ENCODE results near the gene PKLR. TPM values are rescaled to one million over a fixed set of nuclear protein-coding genes. Genes with fewer than 3 reads are reported as not detected.

Gene PKLR
- total and polyA plus RNA-seq, 3 experiments from 2014 or later = not detected

DNA sequence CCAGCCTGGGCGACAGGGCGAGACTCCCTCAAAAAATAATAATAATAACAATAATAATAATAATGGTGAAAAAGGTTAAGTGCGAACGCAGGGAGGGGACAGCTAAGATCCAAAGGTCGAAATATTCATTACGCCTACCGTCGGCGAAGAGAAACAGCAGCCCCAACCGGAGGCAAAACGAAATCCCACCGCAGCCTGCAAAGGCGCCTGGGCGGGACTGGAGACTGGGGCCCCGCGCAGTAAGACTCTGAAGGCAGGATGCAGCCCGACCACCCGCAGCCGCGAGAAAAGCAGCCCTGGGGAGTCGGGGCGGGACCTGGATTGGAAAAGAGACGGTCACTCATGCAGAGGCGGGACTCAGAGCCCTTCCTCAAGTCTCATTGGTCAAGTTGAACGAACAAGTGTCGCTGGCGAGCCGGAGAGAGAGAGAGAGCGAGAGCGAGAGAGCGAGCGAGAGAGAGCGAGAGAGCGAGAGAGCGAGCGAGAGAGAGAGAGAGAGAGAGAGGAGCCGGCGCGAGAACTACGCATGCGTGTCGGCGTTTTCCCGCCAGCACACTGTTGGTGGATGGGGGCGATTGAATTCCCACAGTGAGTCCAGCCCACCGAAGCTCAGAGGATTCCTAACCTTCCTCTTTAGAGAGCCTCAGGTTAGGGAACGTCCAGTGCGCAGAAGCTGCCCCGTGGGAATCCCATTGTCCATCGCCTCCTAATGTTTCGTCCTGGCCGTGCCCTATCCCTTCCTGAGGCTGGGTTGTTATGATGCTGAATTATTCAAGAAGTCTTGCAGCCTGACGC, 56.7 kb downstream of the PKLR start:
- peaks cover 0 to 7% (median 2%) of the 10 kb centered on the region in 3 donors for H3K36me3 Mint-ChIP-seq
- peak overlapping the region; percentile 89 to 99 (median 95) for H3K27ac Mint-ChIP-seq
- no peaks in the 10 kb centered on the region for H3K36me3 ChIP-seq (ENCODE audit: insufficient read depth, low read length)
- peak overlapping the region; percentile 79 for H3K4me3 ChIP-seq (ENCODE audit: low read length)
- peaks cover 0 to 3% (median 3%) of the 10 kb centered on the region in 5 donors for H3K9me3 Mint-ChIP-seq
- H3K27me3 Mint-ChIP-seq = peaks cover 4 to 9% of the 10 kb centered on the region in 2 donors
- peaks cover 36 to 46% (median 40%) of the 10 kb centered on the region in 3 donors for H3K4me1 Mint-ChIP-seq
- H3K9me3 ChIP-seq (ENCODE audit: low read length) = no peaks in the 10 kb centered on the region
- H3K4me1 ChIP-seq (ENCODE audit: insufficient read depth, low read length) = peaks cover 38% of the 10 kb centered on the region
- H3K27me3 ChIP-seq (ENCODE audit: insufficient read depth, low read length, poor library complexity, severe bottlenecking) = no peaks in the 10 kb centered on the region
- peak; percentile 89 to 99 (median 97) for DNase-seq
- peak overlapping the region; percentile 75 for H3K27ac ChIP-seq (ENCODE audit: low read depth, low read length)
- POLR2A ChIA-PET = interaction anchor here (0.6 to 1.9 kb wide), 8 partner anchors 12 to 334 kb away, joined by 3 to 8 read pairs (median 4); partner anchors contain the start of genes CLK2, MTX1, SCAMP3 and THBS3
- CTCF ChIA-PET = interaction anchor here (0.8 to 2.7 kb wide), 8 partner anchors 17 to 83 kb away, joined by 3 to 21 read pairs (median 6); partner anchors contain the start of genes CLK2, MTX1, SCAMP3 and THBS3
- H3K4me3 Mint-ChIP-seq = peak overlapping the region; percentile 82 to 95 (median 89)

DNA sequence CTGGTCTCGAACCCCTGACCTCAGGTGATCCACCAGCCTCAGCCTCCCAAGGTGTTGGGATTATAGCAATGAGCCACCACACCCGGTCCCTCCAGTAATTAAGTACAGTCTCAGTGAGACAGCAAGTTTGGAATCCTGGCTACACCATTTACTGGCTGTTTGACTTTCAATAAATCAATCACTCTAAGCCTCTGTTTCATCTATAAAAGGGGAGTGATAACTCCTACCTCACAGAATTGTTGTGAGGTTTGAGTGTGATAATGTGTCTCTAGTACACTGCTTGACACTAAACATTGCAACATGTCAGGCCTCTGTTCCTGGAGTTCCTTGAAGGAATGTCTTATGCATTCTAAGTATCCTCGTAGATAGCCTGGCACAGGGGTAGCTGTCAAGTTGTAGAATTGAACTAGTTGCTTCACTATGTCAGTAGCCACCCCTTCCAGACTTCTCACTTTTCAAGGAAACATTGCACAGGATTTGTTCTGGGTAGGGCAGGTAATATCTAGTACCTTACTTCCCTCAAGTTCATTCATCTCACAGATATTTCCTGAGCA, 58.4 kb downstream of the PKLR start:
- Histone ChIP-seq H3K4me1 (ENCODE audit: insufficient read depth, low read length) (peaks cover 38% of the 10 kb centered on the region), H3K27me3 (ENCODE audit: insufficient read depth, low read length, poor library complexity, severe bottlenecking) (no peaks in the 10 kb centered on the region), H3K9me3 (ENCODE audit: low read length) (no peaks in the 10 kb centered on the region), H3K4me3 (ENCODE audit: low read length) (no peak overlapping the region), H3K27ac (ENCODE audit: low read depth, low read length) (peak overlapping the region; percentile 75), H3K36me3 (ENCODE audit: insufficient read depth, low read length) (no peaks in the 10 kb centered on the region)
- H3K9me3 Mint-ChIP-seq = peaks cover 0 to 3% (median 3%) of the 10 kb centered on the region in 5 donors
- peaks cover 42 to 48% (median 43%) of the 10 kb centered on the region in 3 donors for H3K4me1 Mint-ChIP-seq
- no peak for DNase-seq
- peaks cover 4 to 9% of the 10 kb centered on the region in 2 donors for H3K27me3 Mint-ChIP-seq
- peak overlapping the region; percentile 82 to 95 (median 89) for H3K4me3 Mint-ChIP-seq
- peaks cover 0 to 19% (median 2%) of the 10 kb centered on the region in 3 donors for H3K36me3 Mint-ChIP-seq
- CTCF ChIA-PET = interaction anchor here (0.6 to 2.4 kb wide), 2 partner anchors 35 to 81 kb away, joined by 3 to 21 read pairs; partner anchors contain the start of genes MTX1 and THBS3
- POLR2A ChIA-PET = interaction anchor here (0.7 to 1.2 kb wide), 2 partner anchors 27 to 34 kb away, joined by 8 read pairs; partner anchors contain the start of genes MTX1 and THBS3
- H3K27ac Mint-ChIP-seq = peak overlapping the region; percentile 79 to 98 (median 92)

DNA sequence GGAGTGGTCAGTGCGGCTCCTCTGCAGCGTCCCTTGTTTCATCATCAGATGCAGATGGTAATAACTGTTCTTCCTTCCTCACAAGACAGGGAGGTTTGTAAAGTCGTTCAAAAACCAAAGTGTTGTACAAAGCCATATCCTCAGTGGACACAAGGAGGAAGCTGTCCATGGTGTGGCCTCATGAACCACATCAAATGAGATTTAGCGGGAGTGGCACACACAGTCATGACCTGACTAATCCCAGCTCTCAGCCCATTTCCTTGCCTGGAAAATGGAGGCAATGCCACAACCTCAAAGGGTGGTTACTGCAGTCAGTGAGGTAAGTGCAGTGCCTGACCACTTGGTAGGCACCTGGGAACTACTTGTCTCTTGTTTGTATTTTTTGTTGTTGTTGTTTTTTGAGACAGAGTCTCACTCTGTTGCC, 59.4 kb downstream of the PKLR start:
- H3K9me3 ChIP-seq (ENCODE audit: low read length) = no peaks in the 10 kb centered on the region
- no peak for DNase-seq
- no peak overlapping the region for H3K4me3 ChIP-seq (ENCODE audit: low read length)
- peak overlapping the region; percentile 43 to 90 (median 85) for H3K4me3 Mint-ChIP-seq
- H3K27ac Mint-ChIP-seq = peak overlapping the region in 7 of 8 donors; percentile 39 to 98 (median 92)
- H3K27me3 ChIP-seq (ENCODE audit: insufficient read depth, low read length, poor library complexity, severe bottlenecking) = no peaks in the 10 kb centered on the region
- peaks cover 2 to 29% (median 2%) of the 10 kb centered on the region in 3 donors for H3K36me3 Mint-ChIP-seq
- H3K9me3 Mint-ChIP-seq = peaks cover 0 to 3% (median 3%) of the 10 kb centered on the region in 5 donors
- POLR2A ChIA-PET = interaction anchor here (1.8 kb wide), 1 partner anchor 14 kb away, joined by 9 read pairs; no protein-coding TSS in a partner anchor
- H3K27ac ChIP-seq (ENCODE audit: low read depth, low read length) = no peak overlapping the region
- peaks cover 42 to 48% (median 43%) of the 10 kb centered on the region in 3 donors for H3K4me1 Mint-ChIP-seq
- peaks cover 4 to 9% of the 10 kb centered on the region in 2 donors for H3K27me3 Mint-ChIP-seq
- CTCF ChIA-PET = interaction anchor here (1.1 to 1.9 kb wide), 4 partner anchors 9 to 49 kb away, joined by 3 to 14 read pairs (median 4); no protein-coding TSS in a partner anchor
- no peaks in the 10 kb centered on the region for H3K36me3 ChIP-seq (ENCODE audit: insufficient read depth, low read length)
- peaks cover 38% of the 10 kb centered on the region for H3K4me1 ChIP-seq (ENCODE audit: insufficient read depth, low read length)

DNA sequence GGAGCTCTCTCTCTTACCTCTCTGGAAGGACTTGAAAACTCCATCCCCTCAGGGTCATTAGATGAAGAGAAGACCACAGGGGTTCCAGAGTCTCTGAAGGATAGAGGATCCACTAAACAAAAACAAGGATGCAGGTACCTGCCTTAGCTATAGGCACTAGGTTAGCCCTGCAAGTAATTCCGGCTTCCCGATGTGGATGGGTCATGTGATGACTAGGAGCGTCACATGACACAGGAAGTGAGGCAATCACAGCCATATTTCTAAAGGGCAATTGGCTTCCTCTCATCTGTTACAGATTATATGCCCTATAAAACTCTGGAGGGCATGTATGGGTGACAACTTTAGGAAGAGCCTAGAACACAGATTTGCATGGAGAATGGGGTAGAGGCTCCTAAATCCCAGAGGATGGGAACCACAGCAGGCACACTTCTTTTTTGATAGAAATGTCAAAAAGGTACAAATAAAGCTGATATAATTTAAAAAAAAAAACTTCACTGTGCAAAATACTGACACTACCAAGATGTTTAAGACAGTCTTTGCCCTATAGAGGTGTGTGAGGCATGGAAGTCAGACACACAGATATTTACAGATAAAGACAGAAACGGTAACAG, 60.1 kb downstream of the PKLR start:
- Histone ChIP-seq H3K9me3 (ENCODE audit: low read length) (no peaks in the 10 kb centered on the region), H3K27ac (ENCODE audit: low read depth, low read length) (no peak overlapping the region), H3K27me3 (ENCODE audit: insufficient read depth, low read length, poor library complexity, severe bottlenecking) (no peaks in the 10 kb centered on the region), H3K4me3 (ENCODE audit: low read length) (peak overlapping the region; percentile 56), H3K36me3 (ENCODE audit: insufficient read depth, low read length) (no peaks in the 10 kb centered on the region), H3K4me1 (ENCODE audit: insufficient read depth, low read length) (peaks cover 38% of the 10 kb centered on the region)
- peaks cover 42 to 49% (median 43%) of the 10 kb centered on the region in 3 donors for H3K4me1 Mint-ChIP-seq
- H3K9me3 Mint-ChIP-seq = peaks cover 0 to 3% (median 3%) of the 10 kb centered on the region in 5 donors
- CTCF ChIA-PET = interaction anchor here (0.7 to 1.9 kb wide), 5 partner anchors 9 to 68 kb away, joined by 3 to 14 read pairs (median 3); partner anchors contain the start of gene KRTCAP2
- peak overlapping the region; percentile 39 to 97 (median 89) for H3K27ac Mint-ChIP-seq
- DNase-seq = peak; percentile 42 to 80 (median 67)
- peaks cover 4 to 9% of the 10 kb centered on the region in 2 donors for H3K27me3 Mint-ChIP-seq
- POLR2A ChIA-PET = interaction anchor here (1.8 kb wide), 1 partner anchor 14 kb away, joined by 9 read pairs; no protein-coding TSS in a partner anchor
- H3K36me3 Mint-ChIP-seq = peaks cover 2 to 35% (median 5%) of the 10 kb centered on the region in 3 donors
- peak overlapping the region; percentile 83 to 90 (median 87) for H3K4me3 Mint-ChIP-seq

Other genes starting within 250 kb of the PKLR start
- gene EFNA4, start 237.7 kb downstream of the PKLR start, total RNA-seq = 1 to 10 TPM; 3.4 to 3.7 TPM
- 3.0 TPM for gene EFNA4, start 237.7 kb downstream of the PKLR start, polyA plus RNA-seq
- gene EFNA3, start 222.6 kb downstream of the PKLR start, total RNA-seq = 1 to 10 TPM in 1 of 2 experiments, under 1 TPM in 1; 0.94 to 1.4 TPM
- gene EFNA3, start 222.6 kb downstream of the PKLR start, polyA plus RNA-seq = 1.0 TPM
- under 1 TPM; 0.16 to 0.31 TPM for gene EFNA1, start 173.6 kb downstream of the PKLR start, total RNA-seq
- gene EFNA1, start 173.6 kb downstream of the PKLR start, polyA plus RNA-seq = 1.3 TPM
- gene SLC50A1, start 165.6 kb downstream of the PKLR start, total RNA-seq = 10 to 100 TPM; 43.4 to 47.2 TPM
- 49.5 TPM for gene SLC50A1, start 165.6 kb downstream of the PKLR start, polyA plus RNA-seq
- 10 to 100 TPM; 38.9 to 40.9 TPM for gene DPM3, start 160.9 kb downstream of the PKLR start, total RNA-seq
- gene DPM3, start 160.9 kb downstream of the PKLR start, polyA plus RNA-seq = 120 TPM
- 100 to 1,000 TPM; 181 to 207 TPM for gene KRTCAP2, start 128.1 kb downstream of the PKLR start, total RNA-seq
- 576 TPM for gene KRTCAP2, start 128.1 kb downstream of the PKLR start, polyA plus RNA-seq
- 1 to 10 TPM; 6.4 to 7.3 TPM for gene TRIM46, start 127.6 kb downstream of the PKLR start, total RNA-seq
- gene TRIM46, start 127.6 kb downstream of the PKLR start, polyA plus RNA-seq = 0.99 TPM
- 1 to 10 TPM; 7.8 to 7.9 TPM for gene THBS3, start 93.5 kb downstream of the PKLR start, total RNA-seq
- gene THBS3, start 93.5 kb downstream of the PKLR start, polyA plus RNA-seq = 2.9 TPM
- 10 to 100 TPM; 67.6 to 73.2 TPM for gene MTX1, start 92.7 kb downstream of the PKLR start, total RNA-seq
- 43.7 TPM for gene MTX1, start 92.7 kb downstream of the PKLR start, polyA plus RNA-seq
- gene ENTREP3, start 46.0 kb downstream of the PKLR start, total RNA-seq = 10 to 100 TPM; 39.1 to 41.5 TPM
- gene ENTREP3, start 46.0 kb downstream of the PKLR start, polyA plus RNA-seq = 1.7 TPM
- gene SCAMP3, start 39.1 kb downstream of the PKLR start, total RNA-seq = 100 to 1,000 TPM; 152 to 158 TPM
- gene SCAMP3, start 39.1 kb downstream of the PKLR start, polyA plus RNA-seq = 179 TPM
- 10 to 100 TPM; 78.3 to 79.8 TPM for gene CLK2, start 27.9 kb downstream of the PKLR start, total RNA-seq
- 20.2 TPM for gene CLK2, start 27.9 kb downstream of the PKLR start, polyA plus RNA-seq
- 1 to 10 TPM; 3.2 to 3.7 TPM for gene HCN3, start 24.0 kb downstream of the PKLR start, total RNA-seq
- gene HCN3, start 24.0 kb downstream of the PKLR start, polyA plus RNA-seq = 0.18 TPM
- gene FDPS, start 7.4 kb upstream of the PKLR start, total RNA-seq = 100 to 1,000 TPM; 194 to 199 TPM
- 126 TPM for gene FDPS, start 7.4 kb upstream of the PKLR start, polyA plus RNA-seq
- gene RUSC1, start 19.5 kb upstream of the PKLR start, total RNA-seq = 10 to 100 TPM; 31.3 to 32.8 TPM
- 9.8 TPM for gene RUSC1, start 19.5 kb upstream of the PKLR start, polyA plus RNA-seq